H9 (cell line): ENCODE data around the gene TRIM9. TPM values are rescaled to one million over a fixed set of nuclear protein-coding genes. Genes with fewer than 3 reads are reported as not detected.

Experiments used
- DNase-seq: peaks from one replicate; pipeline ENCODE4 v3.0.0-alpha.2; 2017
- H2AFZ ChIP-seq: one replicate; pipeline ENCODE4 v1.6.1; 2013; ENCODE audit warnings: mild to moderate bottlenecking, low read length, control low read depth, moderate library complexity
- H2AK5ac ChIP-seq: 2 replicates; pipeline ENCODE4 v1.6.1; 2013; ENCODE audit warnings: low read length, control low read depth, mixed read lengths; ENCODE audit not compliant: insufficient read length
- H2BK120ac ChIP-seq: one replicate; pipeline ENCODE4 v1.6.1; 2013; ENCODE audit warnings: low read depth, mild to moderate bottlenecking, low read length, control low read depth, inconsistent platforms; ENCODE audit not compliant: poor library complexity, severe bottlenecking
- H2BK12ac ChIP-seq: 2 replicates; pipeline ENCODE4 v1.6.1; 2013; ENCODE audit warnings: low read length, control low read depth, mixed read lengths, low read depth; ENCODE audit not compliant: insufficient read length
- H2BK15ac ChIP-seq: 2 replicates; pipeline ENCODE4 v1.6.1; 2013; ENCODE audit warnings: low read depth, low read length, control low read depth
- H2BK20ac ChIP-seq: one replicate; pipeline ENCODE4 v1.6.1; 2013; ENCODE audit warnings: low read depth, mild to moderate bottlenecking, low read length, control low read depth, inconsistent platforms; ENCODE audit not compliant: poor library complexity, severe bottlenecking
- H2BK5ac ChIP-seq: 2 replicates; pipeline ENCODE4 v1.6.1; 2013; ENCODE audit warnings: low read length, control low read depth, mixed read lengths; ENCODE audit not compliant: insufficient read length
- H3K14ac ChIP-seq: 2 replicates; pipeline ENCODE4 v1.6.1; 2013; ENCODE audit warnings: low read length, control low read depth; ENCODE audit not compliant: insufficient read depth
- H3K18ac ChIP-seq: 2 replicates; pipeline ENCODE4 v1.6.1; 2013; ENCODE audit warnings: low read depth, mild to moderate bottlenecking, mixed read lengths, low read length, control low read depth; ENCODE audit not compliant: insufficient read length
- H3K23ac ChIP-seq: 2 replicates; pipeline ENCODE4 v1.6.1; 2013; ENCODE audit warnings: low read length, control low read depth, mixed read lengths, low read depth; ENCODE audit not compliant: insufficient read length
- H3K23me2 ChIP-seq: 2 replicates; pipeline ENCODE4 v1.6.1; 2013; ENCODE audit warnings: low read depth, mild to moderate bottlenecking, mixed read lengths, low read length, control low read depth; ENCODE audit not compliant: insufficient read length, poor library complexity, severe bottlenecking
- H3K27ac ChIP-seq: 2 replicates; pipeline ENCODE4 v1.5.1; 2013; ENCODE audit warnings: low read length, control low read depth, mixed read lengths, low read depth; ENCODE audit not compliant: insufficient read length
- H3K27me3 ChIP-seq: 2 replicates; pipeline ENCODE4 v1.6.1; 2013; ENCODE audit warnings: low read length, control low read depth, inconsistent platforms; ENCODE audit not compliant: insufficient read depth
- H3K4ac ChIP-seq: 2 replicates; pipeline ENCODE4 v1.6.1; 2013; ENCODE audit warnings: low read depth, mild to moderate bottlenecking, control low read depth, inconsistent platforms, low read length, moderate library complexity
- H3K4me1 ChIP-seq: 2 replicates; pipeline ENCODE4 v1.6.1; 2013; ENCODE audit warnings: low read length, control low read depth, inconsistent platforms; ENCODE audit not compliant: insufficient read depth
- H3K4me2 ChIP-seq: 2 replicates; pipeline ENCODE4 v1.6.1; 2013; ENCODE audit warnings: low read length, control low read depth, mixed read lengths; ENCODE audit not compliant: insufficient read length, insufficient read depth
- H3K56ac ChIP-seq: 2 replicates; pipeline ENCODE4 v1.6.1; 2013; ENCODE audit warnings: low read depth, mild to moderate bottlenecking, mixed read lengths, low read length, control low read depth; ENCODE audit not compliant: insufficient read length
- H3K79me1 ChIP-seq: 2 replicates; pipeline ENCODE4 v1.6.1; 2013; ENCODE audit warnings: low read depth, mild to moderate bottlenecking, moderate library complexity, low read length, control low read depth, inconsistent platforms; ENCODE audit not compliant: insufficient read depth, poor library complexity, severe bottlenecking
- H3K79me2 ChIP-seq: 2 replicates; pipeline ENCODE4 v1.6.1; 2013; ENCODE audit warnings: low read length, control low read depth, inconsistent platforms; ENCODE audit not compliant: insufficient read depth
- H3K9ac ChIP-seq: 2 replicates; pipeline ENCODE4 v1.6.1; 2013; ENCODE audit warnings: low read length, control low read depth, mixed read lengths; ENCODE audit not compliant: insufficient read length; ENCODE audit errors: extremely low read depth
- H3K9me3 ChIP-seq: one replicate; pipeline ENCODE4 v1.6.1; 2013; ENCODE audit warnings: low read depth, low read length, inconsistent platforms; ENCODE audit not compliant: control insufficient read depth
- H3T11ph ChIP-seq: one replicate; pipeline ENCODE4 v1.6.1; 2013; ENCODE audit warnings: mild to moderate bottlenecking, low read length, control low read depth, inconsistent platforms
- H4K20me1 ChIP-seq: one replicate; pipeline ENCODE4 v1.6.1; 2013; ENCODE audit not compliant: control insufficient read depth, insufficient read length, insufficient read depth
- H4K5ac ChIP-seq: 2 replicates; pipeline ENCODE4 v1.6.1; 2013; ENCODE audit warnings: low read depth, mild to moderate bottlenecking, mixed read lengths, low read length, control low read depth; ENCODE audit not compliant: insufficient read length
- H4K8ac ChIP-seq: replicated peaks from 2 replicates; pipeline ENCODE4 v1.6.1; 2013; ENCODE audit warnings: low read length, control low read depth, mixed read lengths, low read depth; ENCODE audit not compliant: insufficient read length
- H4K91ac ChIP-seq: 2 replicates; pipeline ENCODE4 v1.6.1; 2013; ENCODE audit warnings: low read depth, mild to moderate bottlenecking, moderate library complexity, mixed read lengths, low read length, control low read depth; ENCODE audit not compliant: insufficient read length
- H3K27ac Mint-ChIP-seq, 3 experiments: 2 replicates in 2 of 3; 3 replicates in 1 of 3; pipeline ENCODE4 v1.8.0; 2020 to 2021; ENCODE audit warnings: mixed read lengths in 3 of 3, mild to moderate bottlenecking in 1 of 3, moderate library complexity in 1 of 3
- H3K27me3 Mint-ChIP-seq: 2 replicates; pipeline ENCODE4 v1.8.0; 2021; ENCODE audit warnings: low read depth, mild to moderate bottlenecking, moderate library complexity, mixed read lengths
- H3K36me3 Mint-ChIP-seq, 3 experiments: 2 replicates in 2 of 3; 3 replicates in 1 of 3; pipeline ENCODE4 v1.8.0; 2020 to 2021; ENCODE audit warnings: low read depth in 3 of 3, mixed read lengths in 3 of 3; ENCODE audit not compliant: insufficient read depth in 1 of 3
- H3K4me1 Mint-ChIP-seq, 2 experiments: 2 replicates each; pipeline ENCODE4 v1.8.0; 2020; ENCODE audit warnings: mixed read lengths in 2 of 2
- H3K4me3 Mint-ChIP-seq, 2 experiments: 2 replicates in 1 of 2; 3 replicates in 1 of 2; pipeline ENCODE4 v1.8.0; 2020 to 2021; ENCODE audit warnings: mild to moderate bottlenecking in 2 of 2, mixed read lengths in 2 of 2, moderate library complexity in 1 of 2
- H3K9me3 Mint-ChIP-seq, 2 experiments: 2 replicates in 1 of 2; 3 replicates in 1 of 2; pipeline ENCODE4 v1.8.0; 2020; ENCODE audit warnings: mild to moderate bottlenecking in 2 of 2, mixed read lengths in 2 of 2, moderate library complexity in 1 of 2
- WGBS: extraction: QIAGEN DNeasy Blood & Tissue Kit; methylation state at CpG from one replicate; pipeline ENCODE4 v1.1.7; 2013; ENCODE audit warnings: missing lambda C conversion rate, low lambda C conversion rate, mixed read lengths; ENCODE audit not compliant: insufficient read length; ENCODE audit errors: extremely low coverage; 5-methylcytosine and 5-hydroxymethylcytosine counted together
- total RNA-seq: library from RNA; stranded (reverse); gene quantifications from 2 replicates; pipeline ENCODE4 v1.2.1, GENCODE V29; 2021
- TF ChIP-seq, protein P1 (sequence below): fragments of 200-600 bp; sonication (generic); conservative IDR thresholded peaks from 3 replicates; pipeline ENCODE4 v1.8.0; 2021; ENCODE audit warnings: antibody characterized with exemption, mild to moderate bottlenecking

The TRIM9 gene
- total RNA-seq, 1 experiment from 2014 or later = 0.98 TPM

DNA sequence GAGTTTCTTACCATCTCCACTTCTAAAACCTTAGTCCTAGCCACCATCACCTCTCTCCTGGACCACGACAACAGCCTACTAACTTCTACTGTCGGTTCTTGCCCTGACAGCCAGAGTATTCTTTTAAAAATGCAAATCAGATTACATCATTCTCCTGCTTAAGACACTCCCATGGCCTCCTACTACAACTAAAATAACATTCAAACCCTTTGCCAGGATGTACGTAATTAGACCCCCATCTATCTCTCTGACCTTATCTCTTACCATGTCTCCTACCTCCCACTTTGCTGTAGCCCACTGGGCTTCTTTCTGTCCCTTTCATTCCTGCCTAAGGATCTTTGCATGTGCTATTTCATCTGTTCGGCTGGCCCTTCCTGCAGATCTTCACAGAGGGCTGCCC is 27.6 kb downstream of the TRIM9 start:
- Mint-ChIP-seq H3K4me3 (no peak overlapping the region), H3K4me1 (peaks cover 3 to 5% of the 10 kb centered on the region in 2 experiments; a peak in 3 of 4 replicates), H3K9me3 (peaks cover 0 to 11% of the 10 kb centered on the region in 2 experiments; a peak in 3 of 5 replicates), H3K27ac (no peak overlapping the region), H3K36me3 (peaks cover 0 to 10% (median 0%) of the 10 kb centered on the region in 3 experiments; a peak in 3 of 7 replicates), H3K27me3 (no peaks in the 10 kb centered on the region)
- no peak overlapping the region for H2BK12ac ChIP-seq
- H3K9ac ChIP-seq = no peak overlapping the region
- H2BK120ac ChIP-seq = no peak overlapping the region
- no peak overlapping the region for H3K56ac ChIP-seq
- no peak overlapping the region for H3K23ac ChIP-seq
- no peak overlapping the region for H4K5ac ChIP-seq
- H2BK5ac ChIP-seq = no peak overlapping the region
- H4K20me1 ChIP-seq = no peaks in the 10 kb centered on the region
- no peak overlapping the region for H4K91ac ChIP-seq
- no peak overlapping the region for H3K14ac ChIP-seq
- no peak overlapping the region for H3K4me2 ChIP-seq
- no peak overlapping the region for H2AK5ac ChIP-seq
- no CpG with 5 or more reads among the region's 4 CpGs for WGBS
- no peak overlapping the region for H3K4ac ChIP-seq
- H2AFZ ChIP-seq = no peak overlapping the region
- no peak overlapping the region for H2BK15ac ChIP-seq
- no peaks in the 10 kb centered on the region for H3K79me2 ChIP-seq
- no peak for DNase-seq
- no peak overlapping the region for H3K27ac ChIP-seq
- no peaks in the 10 kb centered on the region for H3K23me2 ChIP-seq
- no peaks in the 10 kb centered on the region for H3K79me1 ChIP-seq
- no peak overlapping the region for H3T11ph ChIP-seq
- no peak overlapping the region for H2BK20ac ChIP-seq
- H3K9me3 ChIP-seq = no peaks in the 10 kb centered on the region
- H3K4me1 ChIP-seq = no peaks in the 10 kb centered on the region; the same call in 1 of the 2 replicates
- no peak overlapping the region for H3K18ac ChIP-seq
- H3K27me3 ChIP-seq = no peaks in the 10 kb centered on the region
- no peak overlapping the region for H4K8ac ChIP-seq
- TF ChIP-seq, protein P1, sequence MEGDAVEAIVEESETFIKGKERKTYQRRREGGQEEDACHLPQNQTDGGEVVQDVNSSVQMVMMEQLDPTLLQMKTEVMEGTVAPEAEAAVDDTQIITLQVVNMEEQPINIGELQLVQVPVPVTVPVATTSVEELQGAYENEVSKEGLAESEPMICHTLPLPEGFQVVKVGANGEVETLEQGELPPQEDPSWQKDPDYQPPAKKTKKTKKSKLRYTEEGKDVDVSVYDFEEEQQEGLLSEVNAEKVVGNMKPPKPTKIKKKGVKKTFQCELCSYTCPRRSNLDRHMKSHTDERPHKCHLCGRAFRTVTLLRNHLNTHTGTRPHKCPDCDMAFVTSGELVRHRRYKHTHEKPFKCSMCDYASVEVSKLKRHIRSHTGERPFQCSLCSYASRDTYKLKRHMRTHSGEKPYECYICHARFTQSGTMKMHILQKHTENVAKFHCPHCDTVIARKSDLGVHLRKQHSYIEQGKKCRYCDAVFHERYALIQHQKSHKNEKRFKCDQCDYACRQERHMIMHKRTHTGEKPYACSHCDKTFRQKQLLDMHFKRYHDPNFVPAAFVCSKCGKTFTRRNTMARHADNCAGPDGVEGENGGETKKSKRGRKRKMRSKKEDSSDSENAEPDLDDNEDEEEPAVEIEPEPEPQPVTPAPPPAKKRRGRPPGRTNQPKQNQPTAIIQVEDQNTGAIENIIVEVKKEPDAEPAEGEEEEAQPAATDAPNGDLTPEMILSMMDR = no peak
